Mesenchymal stem cell (in vitro differentiated cells and primary cell): Measurements from ENCODE around the gene CFAP299.

ENCODE experiments used
- DNase-seq: peaks from one replicate; pipeline ENCODE4 v3.0.0-alpha.2; 2013
- H2AFZ ChIP-seq: one replicate; pipeline ENCODE4 v1.6.1; 2013; ENCODE audit warnings: low read depth, mild to moderate bottlenecking, control low read depth, inconsistent platforms, low read length, moderate library complexity
- H2AK5ac ChIP-seq: 2 replicates; pipeline ENCODE4 v1.6.1; 2013; ENCODE audit warnings: low read length, moderate library complexity, mild to moderate bottlenecking, inconsistent platforms; ENCODE audit not compliant: severe bottlenecking
- H2BK120ac ChIP-seq: one replicate; pipeline ENCODE4 v1.6.1; 2013; ENCODE audit warnings: low read depth, mild to moderate bottlenecking, inconsistent platforms, low read length, moderate library complexity
- H2BK12ac ChIP-seq, 2 experiments: one replicate each; pipeline ENCODE4 v1.6.1; 2013; ENCODE audit warnings: inconsistent platforms in 2 of 2, low read length in 2 of 2, mild to moderate bottlenecking in 2 of 2, moderate library complexity in 2 of 2, control low read depth in 1 of 2
- H2BK15ac ChIP-seq: one replicate; pipeline ENCODE4 v1.6.1; 2013; ENCODE audit warnings: mild to moderate bottlenecking, low read depth, inconsistent platforms; ENCODE audit not compliant: poor library complexity, severe bottlenecking
- H2BK5ac ChIP-seq: 2 replicates; pipeline ENCODE4 v1.6.1; 2013; ENCODE audit warnings: low read depth, mild to moderate bottlenecking, low read length, control low read depth, inconsistent platforms; ENCODE audit not compliant: poor library complexity, severe bottlenecking
- H3K14ac ChIP-seq, 2 experiments: one replicate each; pipeline ENCODE4 v1.6.1; 2013; ENCODE audit warnings: inconsistent platforms in 2 of 2, low read length in 2 of 2, control low read depth in 1 of 2, mild to moderate bottlenecking in 1 of 2, moderate library complexity in 1 of 2
- H3K18ac ChIP-seq, 2 experiments: one replicate each; pipeline ENCODE4 v1.6.1; 2013; ENCODE audit warnings: inconsistent platforms in 2 of 2, low read length in 2 of 2, control low read depth in 1 of 2, low read depth in 1 of 2, mild to moderate bottlenecking in 1 of 2
- H3K23ac ChIP-seq, 2 experiments: one replicate each; pipeline ENCODE4 v1.6.1; 2013; ENCODE audit warnings: inconsistent platforms in 2 of 2, low read length in 2 of 2, mild to moderate bottlenecking in 2 of 2, moderate library complexity in 2 of 2, control low read depth in 1 of 2
- H3K27ac ChIP-seq: 2 replicates; pipeline ENCODE4 v1.5.1; 2013; ENCODE audit warnings: mild to moderate bottlenecking, moderate library complexity, low read length, control low read depth, inconsistent platforms; ENCODE audit not compliant: poor library complexity, severe bottlenecking
- H3K27me3 ChIP-seq, 2 experiments: 2 replicates each; pipeline versions ENCODE4 v1.6.1 to v1.7.0; 2013; ENCODE audit warnings: low read length in 2 of 2, mild to moderate bottlenecking in 2 of 2, moderate library complexity in 2 of 2, control low read depth in 1 of 2, inconsistent platforms in 1 of 2; ENCODE audit not compliant: control insufficient read depth in 1 of 2, insufficient read depth in 1 of 2
- H3K36me3 ChIP-seq, 2 experiments: 2 replicates each; pipeline versions ENCODE4 v1.6.1 to v1.7.0; 2013; ENCODE audit warnings: low read length in 2 of 2, control low read depth in 1 of 2, inconsistent platforms in 1 of 2, low read depth in 1 of 2, mild to moderate bottlenecking in 1 of 2; ENCODE audit not compliant: insufficient read depth in 2 of 2, control insufficient read depth in 1 of 2
- H3K4ac ChIP-seq, 2 experiments: one replicate each; pipeline ENCODE4 v1.6.1; 2013; ENCODE audit warnings: inconsistent platforms in 2 of 2, low read length in 2 of 2, mild to moderate bottlenecking in 2 of 2, moderate library complexity in 2 of 2, control low read depth in 1 of 2, low read depth in 1 of 2
- H3K4me1 ChIP-seq: 2 replicates; pipeline ENCODE4 v1.6.1; 2013; ENCODE audit warnings: low read depth, low read length, control low read depth; ENCODE audit not compliant: control insufficient read depth, insufficient read depth
- H3K4me2 ChIP-seq: 2 replicates; pipeline ENCODE4 v1.6.1; 2013; ENCODE audit warnings: low read length, mild to moderate bottlenecking, inconsistent platforms; ENCODE audit not compliant: poor library complexity, severe bottlenecking
- H3K4me3 ChIP-seq, 2 experiments: 2 replicates each; pipeline versions ENCODE4 v1.5.1 to v1.7.0; 2013; ENCODE audit warnings: low read length in 2 of 2, mild to moderate bottlenecking in 2 of 2, control low read depth in 1 of 2, low read depth in 1 of 2; ENCODE audit not compliant: insufficient read depth in 1 of 2
- H3K79me1 ChIP-seq: replicated peaks from 2 replicates; pipeline ENCODE4 v1.6.1; 2013; ENCODE audit warnings: mild to moderate bottlenecking, control low read depth, low read length, inconsistent platforms; ENCODE audit not compliant: poor library complexity, severe bottlenecking
- H3K9ac ChIP-seq: 2 replicates; pipeline ENCODE4 v1.7.0; 2013; ENCODE audit warnings: mild to moderate bottlenecking, low read length, moderate library complexity
- H3K9me3 ChIP-seq: 2 replicates; pipeline ENCODE4 v1.7.0; 2013; ENCODE audit warnings: mild to moderate bottlenecking, low read length; ENCODE audit not compliant: control insufficient read depth
- H4K8ac ChIP-seq: one replicate; pipeline ENCODE4 v1.6.1; 2013; ENCODE audit warnings: inconsistent platforms, mild to moderate bottlenecking, low read length, moderate library complexity
- H4K91ac ChIP-seq: one replicate; pipeline ENCODE4 v1.6.1; 2013; ENCODE audit warnings: mild to moderate bottlenecking, low read length, inconsistent platforms
- WGBS: methylation state at CpG from one replicate; pipeline ENCODE4 v1.1.7; 2013; ENCODE audit warnings: mixed read lengths; 5-methylcytosine and 5-hydroxymethylcytosine counted together

Gene CFAP299

DNA sequence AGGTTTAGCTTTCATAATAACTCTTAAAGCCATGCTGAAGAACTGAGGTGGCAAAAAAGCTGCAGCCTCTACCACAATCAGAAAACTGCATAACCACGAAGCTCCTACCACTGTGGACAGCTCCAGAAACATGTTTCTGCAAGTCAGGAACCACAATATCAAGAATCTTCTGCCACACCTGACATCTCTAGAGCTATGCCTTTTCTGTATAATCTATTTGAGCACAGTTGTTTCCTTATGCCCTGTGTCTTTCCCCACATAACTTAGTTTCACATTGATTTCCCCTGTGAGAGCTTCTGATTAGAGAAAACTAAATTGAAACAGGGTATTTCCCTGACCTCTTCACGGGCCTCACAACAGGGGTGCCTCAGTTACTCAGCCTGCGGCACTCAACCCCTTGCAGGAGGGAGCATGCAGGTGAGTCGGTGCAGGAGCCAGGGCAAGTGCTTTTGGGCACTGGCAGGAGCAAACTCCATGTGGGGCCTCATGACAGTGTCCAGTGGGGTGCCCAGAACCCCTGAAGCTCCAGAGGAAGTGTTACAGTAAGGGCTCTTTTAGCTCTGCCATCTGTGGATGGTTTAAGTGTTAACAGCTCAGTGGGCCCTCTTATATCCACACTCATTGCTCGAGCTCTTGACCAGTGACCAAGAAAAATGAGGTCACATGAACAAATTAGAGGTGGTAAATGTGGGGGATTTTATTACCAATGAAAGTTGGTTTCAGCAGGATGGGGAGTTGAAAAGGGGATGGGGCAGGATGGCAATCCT, 562.2 kb downstream of the CFAP299 start:
- no peak overlapping the region for H3K18ac ChIP-seq
- no peak overlapping the region for H2BK5ac ChIP-seq

DNA sequence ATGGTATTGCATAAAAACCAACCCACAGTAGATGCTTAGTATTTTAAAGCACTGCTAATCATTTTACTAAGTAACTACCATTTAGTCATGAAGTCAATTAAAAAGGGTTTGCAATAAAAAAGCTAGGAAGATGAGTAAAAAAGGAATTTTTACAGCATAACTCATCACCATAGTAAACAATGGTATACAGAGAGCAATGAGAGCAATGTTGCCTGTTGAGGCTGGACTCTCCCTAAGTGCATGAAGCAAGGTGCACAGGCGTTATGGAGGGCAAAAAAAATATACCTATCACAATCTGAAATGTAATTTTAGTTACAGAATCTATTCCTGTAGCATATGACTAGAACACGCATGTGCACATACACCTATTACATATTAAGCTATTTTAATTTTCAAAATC, 565.4 kb downstream of the CFAP299 start:
- H3K27ac ChIP-seq, result no peak overlapping the region
- no peak overlapping the region for H3K9ac ChIP-seq
- H3K4ac ChIP-seq, result no peak overlapping the region
- H2AK5ac ChIP-seq, result no peak overlapping the region
- no peak overlapping the region for H4K8ac ChIP-seq
- H3K4me3 ChIP-seq, result no peak overlapping the region
- no peak overlapping the region for H3K23ac ChIP-seq
- no peak overlapping the region for H2AFZ ChIP-seq
- H2BK5ac ChIP-seq, result no peak overlapping the region
- no peak overlapping the region for H3K4me2 ChIP-seq
- no peaks in the 10 kb centered on the region for H3K27me3 ChIP-seq
- H2BK15ac ChIP-seq, result no peak overlapping the region
- no peaks in the 10 kb centered on the region for H3K79me1 ChIP-seq
- H4K91ac ChIP-seq, result no peak overlapping the region
- WGBS, result 33% methylated on average over 1 of the region's 2 CpGs
- no peak overlapping the region for H2BK120ac ChIP-seq
- H3K18ac ChIP-seq, result no peak overlapping the region
- H2BK12ac ChIP-seq, result no peak overlapping the region
- no peak for DNase-seq
- H3K14ac ChIP-seq, result no peak overlapping the region
- no peaks in the 10 kb centered on the region for H3K36me3 ChIP-seq
- H3K4me1 ChIP-seq, result no peaks in the 10 kb centered on the region
- H3K9me3 ChIP-seq, result peaks cover 6% of the 10 kb centered on the region

More for the DNA sequence above, 562.2 kb downstream of the CFAP299 start:
- Histone ChIP-seq H3K27ac (no peak overlapping the region), H3K27me3 (no peaks in the 10 kb centered on the region), H2BK12ac (no peak overlapping the region), H3K9me3 (no peaks in the 10 kb centered on the region), H3K4me1 (no peaks in the 10 kb centered on the region), H3K4ac (no peak overlapping the region), H3K23ac (no peak overlapping the region), H3K14ac (no peak overlapping the region), H4K91ac (no peak overlapping the region), H2AFZ (no peak overlapping the region), H3K36me3 (no peaks in the 10 kb centered on the region), H3K9ac (no peak overlapping the region), H3K4me2 (no peak overlapping the region), H3K4me3 (no peak overlapping the region), H2BK15ac (no peak overlapping the region), H2AK5ac (no peak overlapping the region), H2BK120ac (no peak overlapping the region), H4K8ac (no peak overlapping the region), H3K79me1 (no peaks in the 10 kb centered on the region)
- WGBS, result 41% methylated on average over 5 of the region's 5 CpGs
- DNase-seq, result no peak

DNA sequence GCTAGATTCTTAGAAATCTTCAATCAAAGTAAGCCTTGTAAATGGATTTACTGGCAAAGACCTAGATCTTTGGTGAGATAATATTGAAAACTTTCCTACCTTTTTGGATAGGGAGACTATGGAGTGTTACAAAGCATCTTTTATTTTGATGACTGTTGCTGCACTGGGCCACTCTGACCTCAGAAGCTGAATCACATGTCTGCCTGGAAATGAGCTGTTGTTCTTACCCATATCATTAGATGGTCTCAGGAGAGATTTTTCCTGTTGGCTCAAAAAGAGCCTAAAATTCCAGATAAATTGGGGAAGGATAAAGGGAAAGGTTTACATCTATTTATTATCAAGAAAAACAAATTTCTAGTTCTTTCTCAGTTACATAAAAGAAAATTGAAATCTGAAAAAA, 567.5 kb downstream of the CFAP299 start:
- no peak overlapping the region for H2BK12ac ChIP-seq
- H3K27ac ChIP-seq, result no peak overlapping the region
- H3K18ac ChIP-seq, result no peak overlapping the region
- H2BK15ac ChIP-seq, result no peak overlapping the region
- no peak for DNase-seq
- H2AK5ac ChIP-seq, result no peak overlapping the region
- peaks cover 27% of the 10 kb centered on the region for H3K9me3 ChIP-seq
- no peak overlapping the region for H2AFZ ChIP-seq
- H3K14ac ChIP-seq, result no peak overlapping the region
- H4K91ac ChIP-seq, result no peak overlapping the region
- no peak overlapping the region for H2BK5ac ChIP-seq
- no peaks in the 10 kb centered on the region for H3K36me3 ChIP-seq
- H4K8ac ChIP-seq, result no peak overlapping the region
- H3K79me1 ChIP-seq, result no peaks in the 10 kb centered on the region
- no peak overlapping the region for H3K4ac ChIP-seq
- H3K23ac ChIP-seq, result no peak overlapping the region
- H2BK120ac ChIP-seq, result no peak overlapping the region
- no peaks in the 10 kb centered on the region for H3K4me1 ChIP-seq
- no peaks in the 10 kb centered on the region for H3K27me3 ChIP-seq
- H3K4me3 ChIP-seq, result no peak overlapping the region
- H3K9ac ChIP-seq, result peak overlapping the region; percentile 3
- no peak overlapping the region for H3K4me2 ChIP-seq

DNA sequence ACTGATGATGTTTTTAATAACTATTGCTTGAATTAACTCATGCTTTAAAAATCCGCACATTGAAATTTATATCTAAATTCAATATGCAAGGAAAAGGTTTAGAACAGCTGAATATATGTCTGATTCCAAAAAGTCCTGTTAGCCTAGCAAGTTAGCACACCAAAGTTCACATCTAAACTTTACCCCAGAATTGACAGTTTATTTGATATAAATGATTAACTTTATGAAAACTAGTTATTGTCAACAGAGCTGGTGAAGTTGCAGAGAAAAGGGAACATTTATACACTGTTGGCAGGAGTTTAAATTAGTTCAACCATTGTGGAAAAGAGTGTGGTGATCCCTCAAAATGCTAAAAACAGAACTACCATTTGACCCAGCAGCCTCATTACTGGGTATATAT, 574.4 kb downstream of the CFAP299 start:
- Histone ChIP-seq H2AK5ac (no peak overlapping the region), H3K4ac (no peak overlapping the region), H3K14ac (no peak overlapping the region), H2BK15ac (no peak overlapping the region), H3K4me2 (no peak overlapping the region), H3K9ac (no peak overlapping the region), H2BK120ac (no peak overlapping the region), H3K23ac (no peak overlapping the region), H3K27ac (no peak overlapping the region), H3K79me1 (no peaks in the 10 kb centered on the region), H3K4me3 (no peak overlapping the region), H3K27me3 (no peaks in the 10 kb centered on the region), H2BK5ac (no peak overlapping the region), H3K18ac (no peak overlapping the region), H4K8ac (no peak overlapping the region), H3K4me1 (no peaks in the 10 kb centered on the region), H4K91ac (no peak overlapping the region), H2BK12ac (no peak overlapping the region), H3K36me3 (no peaks in the 10 kb centered on the region), H3K9me3 (peaks cover 28% of the 10 kb centered on the region), H2AFZ (no peak overlapping the region)
- no CpG with 5 or more reads among the region's 1 CpG for WGBS
- no peak for DNase-seq
